Skeletal muscle tissue (tissue), 4 donors: ENCODE measurements around the gene MFSD12. TPM values are rescaled to one million over a fixed set of nuclear protein-coding genes. Genes with fewer than 3 reads are reported as not detected.
A peak's percentile ranks its signal among the peaks of the same experiment; 100 is the strongest.
"Not testable (repeated sequence)": the region's sequence is repeated elsewhere in the genome, so short reads cannot be mapped to it uniquely, and the experiment has no call there.

ENCODE experiments used
- H3K27ac ChIP-seq: one replicate; pipeline ENCODE4 v1.7.0; 2013; ENCODE audit warnings: mild to moderate bottlenecking, low read depth, low read length, inconsistent platforms
- H3K27me3 ChIP-seq, 3 donors: one replicate each; pipeline ENCODE4 v1.7.0; 2013; ENCODE audit warnings: low read length in 3 of 3; ENCODE audit not compliant: control insufficient read depth in 3 of 3, insufficient read depth in 3 of 3
- H3K36me3 ChIP-seq, 3 donors: one replicate each; pipeline ENCODE4 v1.7.0; 2013; ENCODE audit warnings: low read length in 3 of 3; ENCODE audit not compliant: control insufficient read depth in 3 of 3, insufficient read depth in 3 of 3
- H3K4me1 ChIP-seq, 3 donors: one replicate each; pipeline ENCODE4 v1.7.0; 2013; ENCODE audit warnings: low read length in 3 of 3, mild to moderate bottlenecking in 3 of 3; ENCODE audit not compliant: control insufficient read depth in 3 of 3, insufficient read depth in 3 of 3
- H3K4me3 ChIP-seq, 3 donors: one replicate each; pipeline ENCODE4 v1.7.0; 2013; ENCODE audit warnings: low read length in 3 of 3
- H3K9ac ChIP-seq, 3 donors: one replicate each; pipeline ENCODE4 v1.7.0; 2013; ENCODE audit warnings: low read length in 3 of 3, mild to moderate bottlenecking in 3 of 3, moderate library complexity in 2 of 3, low read depth in 1 of 3
- H3K9me3 ChIP-seq, 3 donors: one replicate each; pipeline ENCODE4 v1.7.0; 2013; ENCODE audit warnings: low read length in 3 of 3; ENCODE audit not compliant: control insufficient read depth in 3 of 3
- total RNA-seq: library from RNA; depleted of rRNA; stranded (reverse); fragments of >200 nt; gene quantifications from one replicate; pipeline ENCODE4 v1.2.3, GENCODE V29; 2014
- donor health status: Osteomylitis.

The MFSD12 gene
- total RNA-seq, 1 donor from 2014 or later: 18.8 TPM

GRCh38 chr19:3585301-3586126 lies 28.1 kb upstream of the MFSD12 start, which contains the start of gene GIPC3:
Gene GIPC3, plus strand, starts transcription at chr19:3585478. Its CDS starts 120 bp downstream, at chr19:3585598.
- H3K4me1 ChIP-seq: peaks cover 3 to 11% (median 6%) of the 10 kb centered on the region in 3 donors
- H3K9ac ChIP-seq: peak within 1 kb of the TSS in 2 of 3 donors; percentile 54 to 56
- no peaks in the 10 kb centered on the region for H3K36me3 ChIP-seq
- H3K4me3 ChIP-seq: peak within 1 kb of the TSS in 2 of 3 donors; percentile 14 to 29
- H3K27ac ChIP-seq: no peak within 1 kb of the TSS
- peaks cover 12 to 17% (median 13%) of the 10 kb centered on the region in 3 donors for H3K27me3 ChIP-seq
- H3K9me3 ChIP-seq: no peaks in the 10 kb centered on the region

DNA sequence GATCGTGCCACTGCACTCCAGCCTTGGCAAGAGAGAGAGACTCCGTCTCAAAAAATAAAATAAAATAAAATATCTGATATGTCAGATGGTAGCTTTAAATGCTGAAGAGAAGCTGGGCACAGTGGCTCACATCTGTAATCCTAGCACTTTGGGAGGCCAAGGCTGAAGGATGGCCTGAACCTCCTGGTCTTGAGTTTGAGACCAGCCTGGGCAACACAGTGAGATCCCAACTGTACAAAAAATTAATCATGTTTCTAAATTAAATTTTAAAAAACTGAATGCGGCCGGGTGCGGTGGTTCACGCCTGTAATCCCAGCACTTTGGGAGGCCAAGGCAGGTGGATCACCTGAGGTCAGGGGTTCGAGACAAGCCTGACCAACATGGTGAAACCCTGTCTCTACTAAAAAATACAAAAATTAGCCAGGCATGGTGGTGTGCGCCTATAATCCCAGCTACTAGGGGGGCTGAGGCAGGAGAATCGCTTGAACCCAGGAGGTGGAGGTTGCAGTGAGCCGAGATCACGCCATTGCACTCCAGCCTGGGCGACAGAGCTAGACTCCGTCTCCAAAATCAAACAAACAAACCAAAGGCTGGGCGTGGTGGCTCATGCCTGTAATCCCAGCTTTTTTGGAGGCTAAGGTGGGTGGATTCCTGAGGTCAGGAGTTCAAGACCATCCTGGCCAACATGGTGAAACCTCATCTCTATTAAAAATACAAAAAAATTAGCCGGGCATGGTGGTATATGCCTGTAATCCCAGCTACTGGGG lies 26.8 kb upstream of the MFSD12 start:
- not testable (repeated sequence) for H3K9ac ChIP-seq, H3K9me3 ChIP-seq, H3K4me3 ChIP-seq, H3K27ac ChIP-seq, H3K36me3 ChIP-seq
- Histone ChIP-seq H3K4me1 (peaks cover 3 to 11% (median 6%) of the 10 kb centered on the region in 3 donors), H3K27me3 (peaks cover 12 to 17% (median 13%) of the 10 kb centered on the region in 3 donors)

GRCh38 chr19:3581792-3582191 lies 24.4 kb upstream of the MFSD12 start:
- not testable (repeated sequence) for H3K4me3 ChIP-seq, H3K36me3 ChIP-seq, H3K9me3 ChIP-seq, H3K4me1 ChIP-seq, H3K27ac ChIP-seq, H3K9ac ChIP-seq
- peaks cover 12 to 17% (median 13%) of the 10 kb centered on the region in 3 donors for H3K27me3 ChIP-seq

DNA sequence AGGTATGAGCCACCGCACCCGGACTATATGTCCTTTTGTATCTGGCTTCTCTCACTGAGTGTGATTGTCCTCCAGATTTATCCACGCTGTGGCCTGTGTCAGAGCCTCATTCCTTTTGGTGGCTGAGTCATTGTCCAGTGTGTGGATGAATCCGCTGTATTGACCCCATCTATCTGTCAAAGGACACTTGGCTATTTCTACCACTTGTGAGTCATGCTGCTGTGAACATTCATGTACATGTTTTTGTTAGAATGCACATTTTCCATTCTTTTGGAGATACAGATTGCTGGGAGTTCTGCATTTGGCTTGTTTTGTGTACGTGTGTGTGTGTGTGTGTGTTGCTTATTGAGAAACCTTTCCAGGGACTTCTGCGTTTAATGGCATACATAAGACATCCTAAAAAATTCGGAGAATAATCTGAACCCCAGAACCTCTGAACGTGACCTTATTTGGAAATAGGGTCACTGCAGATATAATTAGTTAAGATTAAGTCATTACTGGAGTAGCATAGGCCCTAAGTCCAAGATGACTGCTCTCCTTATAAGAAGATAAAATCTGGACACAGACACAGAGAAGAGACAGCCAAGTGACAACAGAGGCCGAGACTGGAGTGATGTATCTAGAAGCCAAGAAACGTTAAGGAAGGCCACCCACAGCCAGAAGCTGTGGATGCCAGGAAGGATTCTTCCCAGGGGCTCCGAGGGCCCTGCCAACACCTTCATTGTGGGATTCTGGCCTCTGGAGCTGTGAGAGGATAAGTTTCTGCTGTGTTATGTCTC lies 23.0 kb upstream of the MFSD12 start:
- no peak overlapping the region for H3K27ac ChIP-seq
- no peaks in the 10 kb centered on the region for H3K36me3 ChIP-seq

GRCh38 chr19:3578390-3578789 lies 21.0 kb upstream of the MFSD12 start:
- H3K9ac ChIP-seq: no peak overlapping the region
- no peaks in the 10 kb centered on the region for H3K9me3 ChIP-seq
- peaks cover 10 to 12% (median 10%) of the 10 kb centered on the region in 3 donors for H3K4me1 ChIP-seq
- H3K36me3 ChIP-seq: no peaks in the 10 kb centered on the region
- no peaks in the 10 kb centered on the region for H3K27me3 ChIP-seq
- no peak overlapping the region for H3K27ac ChIP-seq
- no peak overlapping the region for H3K4me3 ChIP-seq

More for the DNA sequence above, 23.0 kb upstream of the MFSD12 start:
- Histone ChIP-seq H3K9me3 (no peaks in the 10 kb centered on the region), H3K4me3 (no peak overlapping the region), H3K4me1 (peaks cover 9 to 13% (median 10%) of the 10 kb centered on the region in 3 donors), H3K9ac (no peak overlapping the region), H3K27me3 (peaks cover 4 to 6% (median 4%) of the 10 kb centered on the region in 3 donors)

GRCh38 chr19:3577723-3578344 lies 20.4 kb upstream of the MFSD12 start:
- H3K27me3 ChIP-seq: no peaks in the 10 kb centered on the region
- no peak overlapping the region for H3K4me3 ChIP-seq
- H3K4me1 ChIP-seq: peaks cover 10 to 14% (median 10%) of the 10 kb centered on the region in 3 donors
- H3K36me3 ChIP-seq: no peaks in the 10 kb centered on the region
- no peaks in the 10 kb centered on the region for H3K9me3 ChIP-seq
- no peak overlapping the region for H3K27ac ChIP-seq
- H3K9ac ChIP-seq: no peak overlapping the region

GRCh38 chr19:3576696-3577443 lies 19.5 kb upstream of the MFSD12 start:
- H3K9ac ChIP-seq: peak overlapping the region in 2 of 3 donors; percentile 43 to 45

GRCh38 chr19:3575949-3576673 lies 18.7 kb upstream of the MFSD12 start:
- no peaks in the 10 kb centered on the region for H3K36me3 ChIP-seq
- H3K9me3 ChIP-seq: no peaks in the 10 kb centered on the region
- H3K4me1 ChIP-seq: peaks cover 15 to 19% (median 17%) of the 10 kb centered on the region in 3 donors
- no peaks in the 10 kb centered on the region for H3K27me3 ChIP-seq
- H3K27ac ChIP-seq: no peak overlapping the region
- H3K4me3 ChIP-seq: peak overlapping the region; percentile 45 to 54 (median 48)
- H3K9ac ChIP-seq: peak overlapping the region in 2 of 3 donors; percentile 43 to 45

More at GRCh38 chr19:3576696-3577443, 19.5 kb upstream of the MFSD12 start:
- Histone ChIP-seq H3K4me1 (peaks cover 14 to 19% (median 16%) of the 10 kb centered on the region in 3 donors), H3K9me3 (no peaks in the 10 kb centered on the region), H3K4me3 (peak overlapping the region; percentile 45 to 54 (median 48)), H3K27ac (no peak overlapping the region), H3K27me3 (no peaks in the 10 kb centered on the region), H3K36me3 (no peaks in the 10 kb centered on the region)
